ENCODE data around the gene PI4KB.
"Not testable (repeated sequence)": the region's sequence is repeated elsewhere in the genome, so short reads cannot be mapped to it uniquely, and the experiment has no call there.

PI4KB gene

GRCh38 chr1:151327223-151327902 is at the start of gene PI4KB:
TSS of gene PI4KB (minus strand) at chr1:151327416. CDS start at chr1:151316481, 10,935 bp downstream.
- DNase-seq: peak; percentile 88

GRCh38 chr1:151373196-151373595 is 46.0 kb upstream of the PI4KB start:
- no peak for DNase-seq

GRCh38 chr1:151372058-151372934 is 45.1 kb upstream of the PI4KB start, which contains the start of gene SELENBP1:
TSS of gene SELENBP1 (minus strand) at chr1:151372705. CDS start at chr1:151372641, 64 bp downstream.
- DNase-seq: no peak

GRCh38 chr1:151371370-151372057 is 44.3 kb upstream of the PI4KB start:
- DNase-seq: no peak

- DNase-seq: no peak
Measured at GRCh38 chr1:151370211-151370911, 43.1 kb upstream of the PI4KB start.

GRCh38 chr1:151369621-151370048 is 42.4 kb upstream of the PI4KB start:
- no peak for DNase-seq

- DNase-seq: no peak
Measured at GRCh38 chr1:151369302-151369610, 42.0 kb upstream of the PI4KB start.

GRCh38 chr1:151368393-151369301 is 41.4 kb upstream of the PI4KB start:
- no peak for DNase-seq

GRCh38 chr1:151367658-151368392 is 40.6 kb upstream of the PI4KB start:
- DNase-seq: no peak

GRCh38 chr1:151364996-151365395 is 37.8 kb upstream of the PI4KB start:
- DNase-seq: no peak

GRCh38 chr1:151362308-151363155 is 35.3 kb upstream of the PI4KB start:
- DNase-seq: no peak

GRCh38 chr1:151361883-151362282 is 34.7 kb upstream of the PI4KB start:
- no peak for DNase-seq

- DNase-seq: no peak
Measured at GRCh38 chr1:151356696-151357095, 29.5 kb upstream of the PI4KB start.

GRCh38 chr1:151352021-151352718 is 25.0 kb upstream of the PI4KB start:
- no peak for DNase-seq

GRCh38 chr1:151350323-151350722 is 23.1 kb upstream of the PI4KB start:
- DNase-seq: not testable (repeated sequence)

GRCh38 chr1:151347523-151348246 is 20.5 kb upstream of the PI4KB start:
- DNase-seq: no peak

GRCh38 chr1:151346769-151347522 is 19.7 kb upstream of the PI4KB start, which contains the start of gene RFX5:
TSS of gene RFX5 (minus strand) at chr1:151347252. CDS start at chr1:151346320, 932 bp downstream.
- DNase-seq: peak; percentile 94
